ENCODE measurements around the gene SUMO2. TPM values are rescaled to one million over a fixed set of nuclear protein-coding genes. Genes with fewer than 3 reads are reported as not detected.
A peak's percentile ranks its signal among the peaks of the same experiment; 100 is the strongest.
"Not testable (repeated sequence)": the region's sequence is repeated elsewhere in the genome, so short reads cannot be mapped to it uniquely, and the experiment has no call there.

Gene SUMO2
- total RNA-seq, 1 donor from 2014 or later = 449 TPM

GRCh38 chr17:75135946-75136345 lies 46.8 kb downstream of the SUMO2 start:
- no peak for DNase-seq (ENCODE audit: low read depth)
- H3K4me1 ChIP-seq (ENCODE audit: insufficient read depth, low read length) = peaks cover 5% of the 10 kb centered on the region
- no peaks in the 10 kb centered on the region for H3K9me3 Mint-ChIP-seq (ENCODE audit: unreplicated experiment)
- no peak overlapping the region for H3K27ac ChIP-seq (ENCODE audit: low read depth, low read length)
- FAIRE-seq = no peak
- no peak overlapping the region for H3K4me3 ChIP-seq (ENCODE audit: insufficient read depth, low read depth, low read length)
- TF ChIP-seq EZH2 (IDR thresholded peaks at IDR 0.05; ENCODE audit: insufficient read depth, low read length) (no peak), CTCF (IDR thresholded peaks at IDR 0.05; ENCODE audit: insufficient read depth, low read depth, low read length) (no peak)
- no peaks in the 10 kb centered on the region for H3K27me3 Mint-ChIP-seq (ENCODE audit: low read depth, unreplicated experiment)
- H3K9me3 ChIP-seq (ENCODE audit: insufficient read depth, low read depth, low read length) = no peaks in the 10 kb centered on the region
- H3K4me1 Mint-ChIP-seq (ENCODE audit: low read depth, unreplicated experiment) = peaks cover 2% of the 10 kb centered on the region
- no peaks in the 10 kb centered on the region for H3K27me3 ChIP-seq (ENCODE audit: insufficient read depth, low read length)
- peaks cover 32% of the 10 kb centered on the region for H3K36me3 ChIP-seq (ENCODE audit: insufficient read depth, low read length)
- H3K79me2 ChIP-seq (ENCODE audit: insufficient read depth, low read length) = peaks cover 14% of the 10 kb centered on the region
- H3K36me3 Mint-ChIP-seq (ENCODE audit: low read depth, unreplicated experiment) = peaks cover 7% of the 10 kb centered on the region
- no peak overlapping the region for H3K9ac ChIP-seq (ENCODE audit: low read length)
- H3K4me3 Mint-ChIP-seq (ENCODE audit: unreplicated experiment) = no peak overlapping the region
- no peak overlapping the region for H3K27ac Mint-ChIP-seq (ENCODE audit: unreplicated experiment)
- no peak overlapping the region for H3K4me2 ChIP-seq (ENCODE audit: low read length)
- peaks cover 16% of the 10 kb centered on the region for H4K20me1 ChIP-seq (ENCODE audit: insufficient read depth, low read length)
- no peak overlapping the region for H2AFZ ChIP-seq (ENCODE audit: low read depth, low read length)

GRCh38 chr17:75135452-75135851 lies 47.3 kb downstream of the SUMO2 start:
- Histone ChIP-seq H2AFZ (ENCODE audit: low read depth, low read length) (no peak overlapping the region), H3K4me3 (ENCODE audit: insufficient read depth, low read depth, low read length) (no peak overlapping the region), H3K36me3 (ENCODE audit: insufficient read depth, low read length) (peaks cover 28% of the 10 kb centered on the region), H3K4me1 (ENCODE audit: insufficient read depth, low read length) (peaks cover 8% of the 10 kb centered on the region), H3K4me2 (ENCODE audit: low read length) (no peak overlapping the region), H3K79me2 (ENCODE audit: insufficient read depth, low read length) (peaks cover 17% of the 10 kb centered on the region), H3K27ac (ENCODE audit: low read depth, low read length) (no peak overlapping the region), H3K9me3 (ENCODE audit: insufficient read depth, low read depth, low read length) (no peaks in the 10 kb centered on the region), H3K27me3 (ENCODE audit: insufficient read depth, low read length) (no peaks in the 10 kb centered on the region), H3K9ac (ENCODE audit: low read length) (no peak overlapping the region), H4K20me1 (ENCODE audit: insufficient read depth, low read length) (peaks cover 13% of the 10 kb centered on the region)
- Mint-ChIP-seq H3K9me3 (ENCODE audit: unreplicated experiment) (no peaks in the 10 kb centered on the region), H3K27me3 (ENCODE audit: low read depth, unreplicated experiment) (no peaks in the 10 kb centered on the region), H3K36me3 (ENCODE audit: low read depth, unreplicated experiment) (peaks cover 5% of the 10 kb centered on the region), H3K4me1 (ENCODE audit: low read depth, unreplicated experiment) (peaks cover 4% of the 10 kb centered on the region), H3K27ac (ENCODE audit: unreplicated experiment) (no peak overlapping the region), H3K4me3 (ENCODE audit: unreplicated experiment) (no peak overlapping the region)
- TF ChIP-seq EZH2 (IDR thresholded peaks at IDR 0.05; ENCODE audit: insufficient read depth, low read length) (no peak), CTCF (IDR thresholded peaks at IDR 0.05; ENCODE audit: insufficient read depth, low read depth, low read length) (no peak)
- no peak for DNase-seq (ENCODE audit: low read depth)
- FAIRE-seq = no peak

- not testable (repeated sequence) for H3K9me3 Mint-ChIP-seq (ENCODE audit: unreplicated experiment)
These were observed 49.0 kb downstream of the SUMO2 start for GRCh38 chr17:75133607-75134347.

More at GRCh38 chr17:75133607-75134347, 49.0 kb downstream of the SUMO2 start:
- FAIRE-seq; H3K4me3 Mint-ChIP-seq (ENCODE audit: unreplicated experiment); H3K27ac ChIP-seq (ENCODE audit: low read depth, low read length); DNase-seq (ENCODE audit: low read depth); H3K27me3 Mint-ChIP-seq (ENCODE audit: low read depth, unreplicated experiment); H3K9ac ChIP-seq (ENCODE audit: low read length); H3K4me3 ChIP-seq (ENCODE audit: insufficient read depth, low read depth, low read length); H3K9me3 ChIP-seq (ENCODE audit: insufficient read depth, low read depth, low read length); H3K4me1 Mint-ChIP-seq (ENCODE audit: low read depth, unreplicated experiment); H3K36me3 Mint-ChIP-seq (ENCODE audit: low read depth, unreplicated experiment); H3K27me3 ChIP-seq (ENCODE audit: insufficient read depth, low read length); H3K4me2 ChIP-seq (ENCODE audit: low read length); H2AFZ ChIP-seq (ENCODE audit: low read depth, low read length): not testable (repeated sequence)
- Histone ChIP-seq H4K20me1 (ENCODE audit: insufficient read depth, low read length) (peaks cover 18% of the 10 kb centered on the region), H3K79me2 (ENCODE audit: insufficient read depth, low read length) (peaks cover 28% of the 10 kb centered on the region), H3K4me1 (ENCODE audit: insufficient read depth, low read length) (peaks cover 12% of the 10 kb centered on the region), H3K36me3 (ENCODE audit: insufficient read depth, low read length) (peaks cover 23% of the 10 kb centered on the region)
- H3K27ac Mint-ChIP-seq (ENCODE audit: unreplicated experiment) = peak overlapping the region; percentile 58
